ENCODE measurements around the gene CDRT4. TPM values are rescaled to one million over a fixed set of nuclear protein-coding genes. Genes with fewer than 3 reads are reported as not detected.

Gene CDRT4
- total RNA-seq, 1 experiment from 2014 or later = 6.2 TPM

DNA sequence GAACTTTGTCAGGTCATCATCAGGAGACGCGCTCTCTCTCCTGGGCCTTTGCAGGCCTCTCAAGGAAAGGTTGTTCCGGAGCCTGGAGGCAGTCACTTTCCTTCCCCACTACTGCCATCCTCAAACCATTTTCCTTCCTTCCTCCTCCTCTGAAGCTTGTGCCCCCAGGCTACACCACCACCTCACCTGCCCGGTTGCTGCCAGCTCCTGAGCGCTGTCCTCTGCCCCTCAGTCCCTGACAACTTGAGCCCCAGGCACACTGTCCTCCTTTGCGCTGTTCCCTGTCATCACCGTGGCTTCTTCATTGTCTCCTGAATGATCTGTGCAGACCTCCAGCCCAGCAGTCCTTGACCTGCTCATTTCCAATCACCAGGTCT lies 18.9 kb downstream of the CDRT4 start:
- intact Hi-C loops (cut with micrococcal nuclease) = no loop called here
- H3K9me2 ChIP-seq (ENCODE audit: insufficient read depth) = no peaks in the 10 kb centered on the region
- H3K27ac ChIP-seq (ENCODE audit: low read depth, low read length) = no peak overlapping the region
- H3K4me2 ChIP-seq (ENCODE audit: low read length) = no peak overlapping the region
- no peak for DNase-seq (ENCODE audit: low read depth, low spot score)
- no peak for ATAC-seq
- BruUV-seq (replicated peaks) = no TSS peak
- H3K4me3 ChIP-seq (replicated peaks in 1 of 2; ENCODE audit: low read depth in 1 of 2, low read length in 2 of 2) = no peak overlapping the region
- ChIA-PET RAD21 (ENCODE audit: low non-redundant PET in 1 of 2, low total read pairs in 2 of 2, uncharacterized antibody in 2 of 2, unreplicated experiment in 2 of 2) (no interaction called here), POLR2A (no interaction called here), CTCF (no interaction called here)
- no peaks in the 10 kb centered on the region for H3K36me3 ChIP-seq (ENCODE audit: control insufficient read depth in 1 of 2, insufficient read depth in 2 of 2, low read length in 2 of 2)
- no peaks in the 10 kb centered on the region for H3K4me1 ChIP-seq (ENCODE audit: control insufficient read depth in 1 of 2, insufficient read depth in 2 of 2, low read length in 2 of 2)
- H4K20me1 ChIP-seq (ENCODE audit: insufficient read depth) = no peaks in the 10 kb centered on the region
- no peak overlapping the region for H2AFZ ChIP-seq (ENCODE audit: low read depth, low read length, poor library complexity, severe bottlenecking)
- no peak for TF ChIP-seq ELF1 (IDR thresholded peaks at IDR 0.05; ENCODE audit: borderline replicate concordance, low read depth)
- TF ChIP-seq ZBTB33 (IDR thresholded peaks at IDR 0.05; ENCODE audit: extremely low read depth, insufficient replicate concordance, low read length) = no peak
- no peak for TF ChIP-seq JUND (IDR thresholded peaks at IDR 0.05)
- no peak for TF ChIP-seq CBX3 (IDR thresholded peaks at IDR 0.05; ENCODE audit: low read depth)
- no peak for TF ChIP-seq RAD21 (IDR thresholded peaks at IDR 0.05; ENCODE audit: low read depth)
- TF ChIP-seq REST (IDR thresholded peaks at IDR 0.05; ENCODE audit: low read depth) = no peak
- TF ChIP-seq POLR2A (IDR thresholded peaks at IDR 0.05; ENCODE audit: borderline replicate concordance, extremely low read depth, insufficient read depth, insufficient read length) = no peak
- no peak for TF ChIP-seq TCF7L2 (IDR thresholded peaks at IDR 0.05; ENCODE audit: borderline replicate concordance, extremely low read depth, insufficient read depth, insufficient read length)
- TF ChIP-seq ATF3 (IDR thresholded peaks at IDR 0.05) = no peak
- TF ChIP-seq YY1 (IDR thresholded peaks at IDR 0.05; ENCODE audit: extremely low read depth, insufficient replicate concordance, low read depth, low read length) = no peak
- TF ChIP-seq SRF (IDR thresholded peaks at IDR 0.05; ENCODE audit: low read depth) = no peak
- no peaks in the 10 kb centered on the region for H3K27me3 ChIP-seq (ENCODE audit: insufficient read depth, low read length)
- no peak overlapping the region for H3K9ac ChIP-seq (ENCODE audit: low read length)
- no peaks in the 10 kb centered on the region for H3K9me3 ChIP-seq (ENCODE audit: control insufficient read depth in 1 of 2, insufficient read depth in 1 of 2, low read depth in 1 of 2, low read length in 2 of 2)
- H3K79me2 ChIP-seq (ENCODE audit: insufficient read depth, low read length) = no peaks in the 10 kb centered on the region

All from HCT116 (cell line).